WTC11 (cell line): ENCODE data around the gene IGFBP4. TPM values are rescaled to one million over a fixed set of nuclear protein-coding genes. Genes with fewer than 3 reads are reported as not detected.

Source experiments
- ATAC-seq: fragments of 200-7000 bp; cut with Tn5 transposase; 2 replicates; pipeline ENCODE4 v1.10.0; 2021; ENCODE audit warnings: mild to moderate bottlenecking, moderate library complexity
- CTCF ChIA-PET: fragments of 300-600 bp; sonication (Branson Sonifier 250); formaldehyde crosslinking; loops from one replicate; lab custom pipeline; 2021; ENCODE audit warnings: antibody characterized with exemption; lab: Charles Lee
- POLR2A ChIA-PET: fragments of 350-600 bp; sonication (Branson Sonifier 250); formaldehyde crosslinking; loops from one replicate; lab custom pipeline; 2021; ENCODE audit warnings: antibody characterized with exemption; lab: Charles Lee
- DNase-seq: peaks from one replicate; pipeline ENCODE4 v3.0.0; 2021; ENCODE audit warnings: low spot score
- H3K27ac Mint-ChIP-seq: 2 replicates; pipeline ENCODE4 v1.8.0; 2021; ENCODE audit warnings: mixed read lengths
- H3K27me3 Mint-ChIP-seq: 2 replicates; pipeline ENCODE4 v1.8.0; 2021; ENCODE audit warnings: low read depth, mild to moderate bottlenecking, moderate library complexity, mixed read lengths
- H3K36me3 Mint-ChIP-seq: 2 replicates; pipeline ENCODE4 v1.8.0; 2021; ENCODE audit warnings: mixed read lengths
- H3K4me1 Mint-ChIP-seq: 2 replicates; pipeline ENCODE4 v1.8.0; 2022; ENCODE audit warnings: mixed read lengths
- H3K4me3 Mint-ChIP-seq: 2 replicates; pipeline ENCODE4 v1.8.0; 2021; ENCODE audit warnings: mild to moderate bottlenecking, moderate library complexity, mixed read lengths
- H3K9me3 Mint-ChIP-seq: 2 replicates; pipeline ENCODE4 v1.8.0; 2021; ENCODE audit warnings: mixed read lengths
- ARID4B ChIP-seq: sonication (generic); formaldehyde crosslinking; IDR thresholded peaks from 2 replicates; pipeline ENCODE4 v1.8.0; 2023; ENCODE audit warnings: missing genetic modification reagents, mild to moderate bottlenecking, borderline replicate concordance
- ATF1 ChIP-seq: sonication (generic); formaldehyde crosslinking; IDR thresholded peaks from 2 replicates; pipeline ENCODE4 v1.8.1; 2023; ENCODE audit warnings: mild to moderate bottlenecking, moderate library complexity, missing genetic modification reagents
- E2F4 ChIP-seq: sonication (generic); formaldehyde crosslinking; IDR thresholded peaks from 2 replicates; pipeline ENCODE4 v1.8.1; 2022; ENCODE audit warnings: low read depth, mild to moderate bottlenecking, moderate library complexity, missing genetic modification reagents, borderline replicate concordance
- E2F5 ChIP-seq: sonication (generic); formaldehyde crosslinking; IDR thresholded peaks from 2 replicates; pipeline ENCODE4 v1.8.1; 2022; ENCODE audit warnings: mild to moderate bottlenecking, moderate library complexity, missing genetic modification reagents
- ESRRA ChIP-seq: sonication (generic); formaldehyde crosslinking; IDR thresholded peaks from 2 replicates; pipeline ENCODE4 v1.8.1; 2022; ENCODE audit warnings: mild to moderate bottlenecking, missing genetic modification reagents, borderline replicate concordance
- ETV6 ChIP-seq: sonication (generic); formaldehyde crosslinking; IDR thresholded peaks from 2 replicates; pipeline ENCODE4 v1.8.1; 2022; ENCODE audit warnings: mild to moderate bottlenecking, missing genetic modification reagents
- HMGA2 ChIP-seq: fragments of 250-450 bp; sonication (Bioruptor Pico); IDR thresholded peaks from 2 replicates; pipeline ENCODE4 v1.4.0; 2021; ENCODE audit warnings: mild to moderate bottlenecking, moderate library complexity
- PRDM15 ChIP-seq: sonication (generic); formaldehyde crosslinking; IDR thresholded peaks from 2 replicates; pipeline ENCODE4 v1.8.0; 2022; ENCODE audit warnings: missing genetic modification reagents
- TEAD4 ChIP-seq: sonication (generic); formaldehyde crosslinking; IDR thresholded peaks from 2 replicates; pipeline ENCODE4 v1.8.0; 2022; ENCODE audit warnings: mild to moderate bottlenecking, missing genetic modification reagents
- ZNF317 ChIP-seq: sonication (generic); formaldehyde crosslinking; IDR thresholded peaks from 2 replicates; pipeline ENCODE4 v1.8.1; 2023; ENCODE audit warnings: low read depth, mild to moderate bottlenecking, moderate library complexity, missing genetic modification reagents, borderline replicate concordance
- total RNA-seq: library from RNA; stranded (reverse); gene quantifications from 3 replicates; pipeline ENCODE4 v1.2.3, GENCODE V29; 2021

Gene IGFBP4
- total RNA-seq, 1 experiment from 2014 or later, result 172 TPM

- TF ChIP-seq ATF1 (CRISPR knock-in tag) (no peak), E2F5 (CRISPR knock-in tag) (no peak), E2F4 (CRISPR knock-in tag) (no peak), ARID4B (CRISPR knock-in tag) (no peak), ZNF317 (CRISPR knock-in tag) (no peak)
- TF ChIP-seq, all 79 proteins: peak for 0
- peaks cover 62% of the 10 kb centered on the region for H3K4me1 Mint-ChIP-seq
- no peak overlapping the region for H3K4me3 Mint-ChIP-seq
- H3K27ac Mint-ChIP-seq, result no peak overlapping the region
- H3K9me3 Mint-ChIP-seq, result 0 out of 2 replicates have a peak, but pooled peaks cover 4% of the 10 kb centered on the region
- peaks cover 1% of the 10 kb centered on the region; the same call in 1 of the 2 replicates for H3K36me3 Mint-ChIP-seq
- ChIA-PET POLR2A (no interaction called here), CTCF (interaction anchor here (2.6 to 4.4 kb wide), 3 partner anchors 10 to 94 kb away, joined by 10 to 35 read pairs (median 11); no protein-coding TSS in a partner anchor)
- no peak for DNase-seq
- ATAC-seq, result no peak
- H3K27me3 Mint-ChIP-seq, result peaks cover 3% of the 10 kb centered on the region
These were observed 23.2 kb downstream of the IGFBP4 start for GRCh38 chr17:40466298-40466971.

- Mint-ChIP-seq H3K27ac (no peak overlapping the region), H3K36me3 (peaks cover 9% of the 10 kb centered on the region), H3K27me3 (peaks cover 4% of the 10 kb centered on the region), H3K9me3 (peaks cover 8% of the 10 kb centered on the region), H3K4me3 (no peak overlapping the region), H3K4me1 (peaks cover 54% of the 10 kb centered on the region)
- no peak for DNase-seq
- CTCF ChIA-PET, result interaction anchor here (4.4 kb wide), 1 partner anchor 9 kb away, joined by 35 read pairs; no protein-coding TSS in a partner anchor
- TF ChIP-seq ETV6 (CRISPR knock-in tag) (no peak), ESRRA (CRISPR knock-in tag) (no peak), HMGA2 (CRISPR knock-in tag) (no peak), TEAD4 (CRISPR knock-in tag) (no peak), PRDM15 (CRISPR knock-in tag) (no peak)
- ATAC-seq, result no peak
- POLR2A ChIA-PET, result interaction anchor here (0.6 kb wide), 1 partner anchor 9 kb away, joined by 3 read pairs; no protein-coding TSS in a partner anchor
These were observed 24.1 kb downstream of the IGFBP4 start for GRCh38 chr17:40467281-40467867.
